PC-9 (cell line): Measurements from ENCODE around the gene MAVS. TPM values are rescaled to one million over a fixed set of nuclear protein-coding genes. Genes with fewer than 3 reads are reported as not detected.

Experiments used
- BruUV-seq: library from RNA; stranded (reverse); fragments of 400-500 nt; replicated peaks from 2 replicates; lab custom pipeline; 2021; lab: Mats Ljungman, UMichigan
- CTCF ChIA-PET: fragments of 300-600 bp; sonication (Branson Sonifier 250); formaldehyde crosslinking; loops from one replicate; lab custom pipeline; 2022; ENCODE audit warnings: antibody characterized with exemption; lab: Charles Lee
- POLR2A ChIA-PET: fragments of 300-600 bp; sonication (Branson Sonifier 250); formaldehyde crosslinking; loops from one replicate; lab custom pipeline; 2022; ENCODE audit warnings: antibody characterized with exemption; ENCODE audit not compliant: unreplicated experiment; lab: Charles Lee
- DNase-seq, 2 experiments: peaks; one replicate each; pipeline versions ENCODE4 v3.0.0 to v3.0.0-alpha.2; 2015 to 2022; ENCODE audit warnings: mixed read lengths in 1 of 2
- H2AFZ ChIP-seq: fragments of 200-600 bp; sonication (generic); 2 replicates; pipeline ENCODE4 v1.8.1; 2017; ENCODE audit warnings: antibody characterized with exemption
- H3F3A ChIP-seq: fragments of 200-600 bp; sonication (generic); 2 replicates; pipeline ENCODE4 v1.8.1; 2017; ENCODE audit warnings: antibody characterized with exemption, mild to moderate bottlenecking, low read depth; ENCODE audit not compliant: insufficient read depth
- H3K27ac ChIP-seq: fragments of 200-600 bp; sonication (generic); 2 replicates; pipeline ENCODE4 v1.6.1; 2016; ENCODE audit warnings: mixed run types
- H3K27me3 ChIP-seq: fragments of 200-600 bp; sonication (generic); 2 replicates; pipeline ENCODE4 v1.6.1; 2016; ENCODE audit warnings: low read depth, mixed run types; ENCODE audit not compliant: insufficient read depth
- H3K36me3 ChIP-seq: fragments of 200-600 bp; sonication (generic); 2 replicates; pipeline ENCODE4 v1.6.1; 2016; ENCODE audit warnings: low read depth, mixed run types
- H3K4me1 ChIP-seq: fragments of 200-600 bp; sonication (generic); replicated peaks from 2 replicates; pipeline ENCODE4 v1.6.1; 2016; ENCODE audit warnings: mixed run types; ENCODE audit not compliant: insufficient read depth
- H3K4me2 ChIP-seq: fragments of 200-600 bp; sonication (generic); 2 replicates; pipeline ENCODE4 v1.6.1; 2017; ENCODE audit warnings: mixed run types
- H3K4me3 ChIP-seq: fragments of 200-600 bp; sonication (generic); 2 replicates; pipeline ENCODE4 v1.6.1; 2016; ENCODE audit warnings: mixed run types
- H3K79me2 ChIP-seq: fragments of 200-600 bp; sonication (generic); 2 replicates; pipeline ENCODE4 v1.6.1; 2017; ENCODE audit warnings: low read depth, mixed run types
- H3K9me2 ChIP-seq: fragments of 200-600 bp; sonication (generic); 2 replicates; pipeline ENCODE4 v1.8.1; 2017; ENCODE audit warnings: mild to moderate bottlenecking; ENCODE audit not compliant: insufficient read depth
- H3K9me3 ChIP-seq: fragments of 200-600 bp; sonication (generic); 2 replicates; pipeline ENCODE4 v1.8.1; 2016; ENCODE audit warnings: low read depth; ENCODE audit not compliant: insufficient read depth
- H4K20me1 ChIP-seq: fragments of 200-600 bp; sonication (generic); 2 replicates; pipeline ENCODE4 v1.8.1; 2017; ENCODE audit not compliant: insufficient read depth
- EZH2 ChIP-seq: fragments of 200-600 bp; sonication (generic); IDR thresholded peaks from 2 replicates; pipeline ENCODE4 v1.8.0; 2017; ENCODE audit warnings: antibody characterized with exemption, low read depth
- intact Hi-C: fragments of 100-400 bp; cut with micrococcal nuclease; formaldehyde crosslinking; loops from one replicate; pipeline ENCODE4 v1.10.0; 2022; ENCODE audit not compliant: unreplicated experiment
- total RNA-seq: library from RNA; stranded (reverse); gene quantifications from 2 replicates; pipeline ENCODE4 v1.2.3, GENCODE V29; 2021
- TF ChIP-seq, protein P1 (sequence below): fragments of 200-600 bp; sonication (generic); conservative IDR thresholded peaks from 2 replicates; pipeline ENCODE4 v1.6.1; 2017; ENCODE audit warnings: mixed run types, antibody characterized with exemption, mild to moderate bottlenecking, moderate library complexity

Gene MAVS
- total RNA-seq, 1 experiment from 2014 or later: 61.3 TPM

DNA sequence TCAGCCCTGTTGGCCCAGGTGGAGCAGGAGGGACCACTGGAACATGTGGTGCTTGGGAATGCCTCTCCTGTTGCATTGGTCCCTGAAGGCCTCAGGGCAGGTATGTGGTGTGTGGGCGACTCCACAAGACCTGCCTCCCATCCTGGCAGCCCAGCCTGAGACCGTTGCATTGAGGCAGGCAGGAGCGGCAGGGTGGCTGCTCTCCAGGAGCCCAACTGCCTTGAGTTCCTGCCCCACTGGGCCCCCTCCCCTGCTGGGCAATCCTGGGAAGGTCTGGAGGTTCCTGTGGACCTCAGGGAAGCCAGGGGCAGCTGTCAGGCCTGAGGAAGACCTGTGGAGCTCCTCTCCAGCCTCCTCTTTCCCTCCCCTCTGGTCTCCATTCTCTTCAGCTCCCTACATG, 19.8 kb downstream of the MAVS start:
- intact Hi-C loops: no loop called here
- Histone ChIP-seq H3K4me1 (peaks cover 10% of the 10 kb centered on the region), H3K9me3 (no peaks in the 10 kb centered on the region), H2AFZ (no peak overlapping the region), H3K27ac (no peak overlapping the region), H3K27me3 (no peaks in the 10 kb centered on the region), H3K9me2 (no peaks in the 10 kb centered on the region), H4K20me1 (no peaks in the 10 kb centered on the region), H3K4me3 (no peak overlapping the region), H3F3A (peaks cover 13% of the 10 kb centered on the region; the same call in 1 of the 2 replicates), H3K36me3 (peaks cover 5% of the 10 kb centered on the region; the same call in 1 of the 2 replicates), H3K4me2 (no peak overlapping the region), H3K79me2 (no peaks in the 10 kb centered on the region)
- no TSS peak for BruUV-seq
- DNase-seq: no peak
- POLR2A ChIA-PET: interaction anchor here (0.6 to 0.7 kb wide), 2 partner anchors 88 to 837 kb away, joined by 4 to 7 read pairs; no protein-coding TSS in a partner anchor
- TF ChIP-seq, protein P1, sequence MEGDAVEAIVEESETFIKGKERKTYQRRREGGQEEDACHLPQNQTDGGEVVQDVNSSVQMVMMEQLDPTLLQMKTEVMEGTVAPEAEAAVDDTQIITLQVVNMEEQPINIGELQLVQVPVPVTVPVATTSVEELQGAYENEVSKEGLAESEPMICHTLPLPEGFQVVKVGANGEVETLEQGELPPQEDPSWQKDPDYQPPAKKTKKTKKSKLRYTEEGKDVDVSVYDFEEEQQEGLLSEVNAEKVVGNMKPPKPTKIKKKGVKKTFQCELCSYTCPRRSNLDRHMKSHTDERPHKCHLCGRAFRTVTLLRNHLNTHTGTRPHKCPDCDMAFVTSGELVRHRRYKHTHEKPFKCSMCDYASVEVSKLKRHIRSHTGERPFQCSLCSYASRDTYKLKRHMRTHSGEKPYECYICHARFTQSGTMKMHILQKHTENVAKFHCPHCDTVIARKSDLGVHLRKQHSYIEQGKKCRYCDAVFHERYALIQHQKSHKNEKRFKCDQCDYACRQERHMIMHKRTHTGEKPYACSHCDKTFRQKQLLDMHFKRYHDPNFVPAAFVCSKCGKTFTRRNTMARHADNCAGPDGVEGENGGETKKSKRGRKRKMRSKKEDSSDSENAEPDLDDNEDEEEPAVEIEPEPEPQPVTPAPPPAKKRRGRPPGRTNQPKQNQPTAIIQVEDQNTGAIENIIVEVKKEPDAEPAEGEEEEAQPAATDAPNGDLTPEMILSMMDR: no peak
- no peak for TF ChIP-seq EZH2
- CTCF ChIA-PET: interaction anchor here (0.6 kb wide), 1 partner anchor 125 kb away, joined by 3 read pairs; no protein-coding TSS in a partner anchor

DNA sequence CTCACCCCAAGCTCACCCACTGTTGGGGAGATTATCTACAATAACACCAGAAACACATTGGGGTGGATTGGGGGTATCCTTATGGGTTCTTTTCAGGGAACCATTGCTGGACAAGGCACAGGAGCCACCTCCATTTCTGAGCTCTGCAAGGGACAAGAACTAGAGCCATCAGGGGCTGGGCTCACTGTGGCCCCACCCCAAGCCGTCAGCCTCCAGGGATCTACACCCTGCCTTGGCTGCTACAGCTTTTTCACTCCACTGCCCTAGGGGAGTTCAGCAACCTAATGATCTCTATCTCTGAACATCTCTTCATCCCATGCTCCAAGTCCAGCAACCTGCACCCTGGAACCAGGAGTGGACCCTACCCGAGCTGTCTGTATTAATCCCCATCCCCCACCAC, 21.2 kb downstream of the MAVS start:
- intact Hi-C loops: no loop called here
- Histone ChIP-seq H3K36me3 (peaks cover 2% of the 10 kb centered on the region; the same call in 1 of the 2 replicates), H3K4me2 (no peak overlapping the region), H3K4me3 (no peak overlapping the region), H3K9me3 (no peaks in the 10 kb centered on the region), H4K20me1 (no peaks in the 10 kb centered on the region), H3K79me2 (no peaks in the 10 kb centered on the region), H3F3A (peaks cover 13% of the 10 kb centered on the region; the same call in 1 of the 2 replicates), H2AFZ (no peak overlapping the region), H3K27me3 (no peaks in the 10 kb centered on the region), H3K27ac (no peak overlapping the region), H3K9me2 (no peaks in the 10 kb centered on the region), H3K4me1 (peaks cover 18% of the 10 kb centered on the region)
- no peak for DNase-seq
- TF ChIP-seq, protein P1: no peak
- ChIA-PET POLR2A (no interaction called here), CTCF (no interaction called here)
- no TSS peak for BruUV-seq

DNA sequence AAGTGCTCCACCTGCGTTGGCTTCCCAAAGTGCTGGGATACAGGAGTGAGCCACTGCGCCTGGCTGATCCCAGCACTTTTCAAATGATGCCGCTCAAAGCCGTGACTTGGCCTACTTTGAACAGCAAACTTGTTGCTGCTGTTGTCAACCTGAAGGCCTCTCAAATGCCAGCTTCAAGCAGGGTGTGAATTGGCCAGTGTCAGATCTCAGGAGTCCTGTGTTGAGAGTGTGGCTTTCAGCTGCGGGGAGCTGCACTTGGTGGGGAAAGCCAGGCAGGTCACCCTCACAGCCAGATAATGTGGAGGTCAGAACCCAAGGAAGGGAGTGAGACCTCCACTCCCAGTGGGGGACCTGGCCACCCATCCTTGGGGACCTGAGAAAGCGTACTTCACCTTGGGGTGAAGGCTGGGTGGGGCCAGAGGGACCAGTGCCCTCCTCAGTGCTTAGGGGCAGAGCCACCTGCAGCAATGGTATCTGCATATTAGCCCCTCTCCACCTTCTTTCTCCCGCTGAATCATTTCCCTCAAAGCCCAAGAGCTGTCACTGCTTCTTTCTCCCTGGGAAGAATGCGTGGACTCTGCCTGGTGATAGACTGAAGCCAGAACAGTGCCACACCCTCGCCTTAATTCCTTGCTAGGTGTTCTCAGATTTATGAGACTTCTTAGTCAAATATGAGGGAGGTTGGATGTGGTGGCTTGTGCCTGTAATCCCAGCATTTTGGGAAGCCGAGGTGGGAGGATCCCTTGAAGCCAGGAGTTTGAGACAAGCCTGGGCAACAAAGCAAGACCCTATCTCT, 23.4 kb downstream of the MAVS start:
- H2AFZ ChIP-seq: no peak overlapping the region
- no peak overlapping the region for H3K4me3 ChIP-seq
- peak overlapping the region; percentile 38; the same call in 1 of the 2 replicates for H3K27ac ChIP-seq
- H3K9me2 ChIP-seq: no peaks in the 10 kb centered on the region
- no peaks in the 10 kb centered on the region for H3K79me2 ChIP-seq
- CTCF ChIA-PET: no interaction called here
- H3K9me3 ChIP-seq: no peaks in the 10 kb centered on the region
- peak in 1 of 2 experiments; percentile 49 for DNase-seq
- no peaks in the 10 kb centered on the region for H3K27me3 ChIP-seq
- POLR2A ChIA-PET: interaction anchor here (0.6 kb wide), 2 partner anchors 222 to 250 kb away, joined by 3 to 4 read pairs; no protein-coding TSS in a partner anchor
- H4K20me1 ChIP-seq: no peaks in the 10 kb centered on the region; the same call in 1 of the 2 replicates
- no TSS peak for BruUV-seq
- peaks cover 18% of the 10 kb centered on the region for H3K4me1 ChIP-seq
- no peak overlapping the region for H3K4me2 ChIP-seq
- intact Hi-C loops: no loop called here
- TF ChIP-seq, protein P1: no peak
- TF ChIP-seq EZH2: no peak
- H3F3A ChIP-seq: peaks cover 16% of the 10 kb centered on the region
- no peaks in the 10 kb centered on the region; the same call in 1 of the 2 replicates for H3K36me3 ChIP-seq
